HUES48 (cell line): ENCODE data around the gene HOXD12.

Experiments
- H3K27ac ChIP-seq: one replicate; pipeline ENCODE4 v1.7.0; 2013; ENCODE audit warnings: low read depth, low read length, inconsistent platforms
- H3K27me3 ChIP-seq: 2 replicates; pipeline ENCODE4 v1.6.1; 2013; ENCODE audit warnings: mild to moderate bottlenecking, low read length; ENCODE audit not compliant: control insufficient read depth, insufficient read depth
- H3K36me3 ChIP-seq: 2 replicates; pipeline ENCODE4 v1.6.1; 2013; ENCODE audit warnings: low read length; ENCODE audit not compliant: control insufficient read depth, insufficient read depth
- H3K4me1 ChIP-seq: 2 replicates; pipeline ENCODE4 v1.6.1; 2013; ENCODE audit warnings: mild to moderate bottlenecking, low read length; ENCODE audit not compliant: control insufficient read depth, insufficient read depth
- H3K4me3 ChIP-seq: 2 replicates; pipeline ENCODE4 v1.5.1; 2013; ENCODE audit warnings: mild to moderate bottlenecking, low read depth, low read length
- H3K9ac ChIP-seq: 2 replicates; pipeline ENCODE4 v1.6.1; 2013; ENCODE audit warnings: mild to moderate bottlenecking, low read depth, low read length, moderate library complexity
- H3K9me3 ChIP-seq: 2 replicates; pipeline ENCODE4 v1.6.1; 2013; ENCODE audit warnings: low read length; ENCODE audit not compliant: control insufficient read depth, insufficient read depth

Gene HOXD12

GRCh38 chr2:176124110-176124946, 24.7 kb downstream of the HOXD12 start:
- H3K27me3 ChIP-seq = peaks cover 100% of the 10 kb centered on the region
- H3K27ac ChIP-seq = no peak overlapping the region
- H3K4me1 ChIP-seq = peaks cover 9% of the 10 kb centered on the region; the same call in 1 of the 2 replicates
- no peak overlapping the region for H3K4me3 ChIP-seq
- H3K9me3 ChIP-seq = no peaks in the 10 kb centered on the region
- H3K9ac ChIP-seq = no peak overlapping the region
- H3K36me3 ChIP-seq = no peaks in the 10 kb centered on the region

GRCh38 chr2:176124947-176125771, 25.6 kb downstream of the HOXD12 start:
- Histone ChIP-seq H3K27ac (no peak overlapping the region), H3K27me3 (peaks cover 100% of the 10 kb centered on the region), H3K4me3 (no peak overlapping the region), H3K4me1 (peaks cover 9% of the 10 kb centered on the region; the same call in 1 of the 2 replicates), H3K9ac (no peak overlapping the region), H3K36me3 (no peaks in the 10 kb centered on the region), H3K9me3 (no peaks in the 10 kb centered on the region)

GRCh38 chr2:176125772-176126054, 26.1 kb downstream of the HOXD12 start:
- no peaks in the 10 kb centered on the region for H3K36me3 ChIP-seq
- peaks cover 9% of the 10 kb centered on the region; the same call in 1 of the 2 replicates for H3K4me1 ChIP-seq
- no peak overlapping the region for H3K27ac ChIP-seq
- H3K9ac ChIP-seq = no peak overlapping the region
- no peak overlapping the region for H3K4me3 ChIP-seq
- H3K9me3 ChIP-seq = no peaks in the 10 kb centered on the region
- peaks cover 100% of the 10 kb centered on the region for H3K27me3 ChIP-seq

GRCh38 chr2:176126929-176127773, 27.6 kb downstream of the HOXD12 start:
- no peak overlapping the region for H3K4me3 ChIP-seq
- H3K9me3 ChIP-seq = no peaks in the 10 kb centered on the region
- H3K27me3 ChIP-seq = peaks cover 100% of the 10 kb centered on the region
- peaks cover 6% of the 10 kb centered on the region; the same call in 1 of the 2 replicates for H3K4me1 ChIP-seq
- H3K27ac ChIP-seq = no peak overlapping the region
- H3K36me3 ChIP-seq = no peaks in the 10 kb centered on the region
- H3K9ac ChIP-seq = no peak overlapping the region

- no peak overlapping the region for H3K9ac ChIP-seq
- no peaks in the 10 kb centered on the region for H3K36me3 ChIP-seq
- H3K4me1 ChIP-seq = peaks cover 10% of the 10 kb centered on the region
- no peak overlapping the region for H3K27ac ChIP-seq
- no peak overlapping the region for H3K4me3 ChIP-seq
- H3K27me3 ChIP-seq = peaks cover 100% of the 10 kb centered on the region
- H3K9me3 ChIP-seq = no peaks in the 10 kb centered on the region
Measured at GRCh38 chr2:176127774-176128072, 28.1 kb downstream of the HOXD12 start.

- Histone ChIP-seq H3K36me3 (no peaks in the 10 kb centered on the region), H3K9me3 (no peaks in the 10 kb centered on the region), H3K4me3 (peak overlapping the region; percentile 17; the same call in 1 of the 2 replicates), H3K27me3 (peaks cover 100% of the 10 kb centered on the region), H3K4me1 (peaks cover 10% of the 10 kb centered on the region), H3K9ac (no peak overlapping the region), H3K27ac (no peak overlapping the region)
Measured at GRCh38 chr2:176128172-176128981, 28.8 kb downstream of the HOXD12 start.

GRCh38 chr2:176128982-176129796, 29.6 kb downstream of the HOXD12 start, which contains the start of gene HOXD8:
HOXD8 (plus strand) TSS chr2:176129705; CDS start chr2:176130367, 662 bp downstream.
- peak within 1 kb of the TSS; percentile 17 for H3K4me3 ChIP-seq
- H3K9me3 ChIP-seq = no peaks in the 10 kb centered on the region
- H3K9ac ChIP-seq = no peak within 1 kb of the TSS
- H3K27ac ChIP-seq = no peak within 1 kb of the TSS
- peaks cover 10% of the 10 kb centered on the region for H3K4me1 ChIP-seq
- no peaks in the 10 kb centered on the region for H3K36me3 ChIP-seq
- H3K27me3 ChIP-seq = peaks cover 100% of the 10 kb centered on the region

- Histone ChIP-seq H3K27ac (no peak overlapping the region), H3K27me3 (peaks cover 100% of the 10 kb centered on the region), H3K4me3 (no peak overlapping the region), H3K4me1 (peaks cover 10% of the 10 kb centered on the region), H3K36me3 (no peaks in the 10 kb centered on the region), H3K9me3 (no peaks in the 10 kb centered on the region), H3K9ac (no peak overlapping the region)
Measured at GRCh38 chr2:176129813-176130146, 30.2 kb downstream of the HOXD12 start.

GRCh38 chr2:176130147-176130956, 30.8 kb downstream of the HOXD12 start:
- Histone ChIP-seq H3K4me1 (peaks cover 10% of the 10 kb centered on the region), H3K36me3 (no peaks in the 10 kb centered on the region), H3K9me3 (no peaks in the 10 kb centered on the region), H3K4me3 (no peak overlapping the region), H3K27me3 (peaks cover 100% of the 10 kb centered on the region), H3K27ac (no peak overlapping the region), H3K9ac (no peak overlapping the region)
